Neural progenitor cell (in vitro differentiated cells): ENCODE results near the gene SEMA7A.

ENCODE experiments used
- CTCF ChIP-seq: fragments of 200-600 bp; sonication (generic); IDR thresholded peaks from 2 replicates; pipeline ENCODE4 v1.5.1; 2017; ENCODE audit warnings: antibody characterized with exemption, mild to moderate bottlenecking
- EZH2phosphoT487 ChIP-seq: fragments of 200-600 bp; sonication (generic); IDR thresholded peaks from 2 replicates; pipeline ENCODE4 v1.6.1; 2017; ENCODE audit warnings: antibody characterized with exemption

- TF ChIP-seq CTCF (no peak), EZH2phosphoT487 (no peak)
Measured at GRCh38 chr15:74381481-74381880, 52.3 kb downstream of the SEMA7A start.
